22Rv1 (cell line): ENCODE measurements around the gene CCDC124.

Experiments used
- ZFX ChIP-seq: fragments of 450-650 bp; IDR thresholded peaks from 2 replicates; pipeline ENCODE4 v1.6.1; 2017; ENCODE audit warnings: antibody characterized with exemption, borderline replicate concordance
- TF ChIP-seq, protein P1 (sequence below): fragments of 450-650 bp; IDR thresholded peaks from 2 replicates; pipeline ENCODE4 v1.5.1; 2017; ENCODE audit warnings: mild to moderate bottlenecking

DNA sequence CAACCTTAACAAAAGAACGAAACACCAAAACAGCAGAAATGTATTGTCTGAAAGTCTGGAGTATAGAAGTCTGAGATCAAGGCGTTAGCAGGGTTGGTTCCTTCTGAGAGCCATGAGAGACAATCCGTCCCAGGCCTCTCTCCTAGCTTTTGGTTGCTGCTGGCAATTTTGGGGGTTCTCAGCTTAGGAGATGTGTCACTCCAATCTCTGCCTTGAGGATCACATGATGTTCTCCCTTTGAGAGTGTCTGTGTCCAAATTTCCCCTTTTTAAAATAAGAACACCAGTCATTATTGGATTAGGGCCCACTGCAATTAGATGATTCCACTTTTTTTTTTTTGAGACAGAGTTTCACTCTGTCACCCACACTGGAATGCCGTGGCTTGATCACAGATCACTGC lies 44.2 kb downstream of the CCDC124 start:
- TF ChIP-seq, protein P1, sequence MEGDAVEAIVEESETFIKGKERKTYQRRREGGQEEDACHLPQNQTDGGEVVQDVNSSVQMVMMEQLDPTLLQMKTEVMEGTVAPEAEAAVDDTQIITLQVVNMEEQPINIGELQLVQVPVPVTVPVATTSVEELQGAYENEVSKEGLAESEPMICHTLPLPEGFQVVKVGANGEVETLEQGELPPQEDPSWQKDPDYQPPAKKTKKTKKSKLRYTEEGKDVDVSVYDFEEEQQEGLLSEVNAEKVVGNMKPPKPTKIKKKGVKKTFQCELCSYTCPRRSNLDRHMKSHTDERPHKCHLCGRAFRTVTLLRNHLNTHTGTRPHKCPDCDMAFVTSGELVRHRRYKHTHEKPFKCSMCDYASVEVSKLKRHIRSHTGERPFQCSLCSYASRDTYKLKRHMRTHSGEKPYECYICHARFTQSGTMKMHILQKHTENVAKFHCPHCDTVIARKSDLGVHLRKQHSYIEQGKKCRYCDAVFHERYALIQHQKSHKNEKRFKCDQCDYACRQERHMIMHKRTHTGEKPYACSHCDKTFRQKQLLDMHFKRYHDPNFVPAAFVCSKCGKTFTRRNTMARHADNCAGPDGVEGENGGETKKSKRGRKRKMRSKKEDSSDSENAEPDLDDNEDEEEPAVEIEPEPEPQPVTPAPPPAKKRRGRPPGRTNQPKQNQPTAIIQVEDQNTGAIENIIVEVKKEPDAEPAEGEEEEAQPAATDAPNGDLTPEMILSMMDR = no peak
- TF ChIP-seq ZFX = no peak
